H1 (cell line): ENCODE measurements around the gene SHMT1. TPM values are rescaled to one million over a fixed set of nuclear protein-coding genes. Genes with fewer than 3 reads are reported as not detected.

Experiments used
- ATF3 ChIP-seq: IDR thresholded peaks from 2 replicates; pipeline ENCODE4 v1.6.1; 2011; ENCODE audit warnings: low read depth, mild to moderate bottlenecking, low read length; ENCODE audit not compliant: insufficient read depth
- BCL11A ChIP-seq, 2 experiments: IDR thresholded peaks; one replicate each; pipeline ENCODE4 v1.6.1; 2011; ENCODE audit warnings: low read depth in 2 of 2, low read length in 2 of 2, mild to moderate bottlenecking in 2 of 2
- CBX5 ChIP-seq: fragments of 300-800, 300-1000 bp; sonication (generic); IDR thresholded peaks from 2 replicates; pipeline ENCODE4 v1.7.1; 2016; ENCODE audit warnings: antibody characterized with exemption, low read length, low read depth
- CHD1 ChIP-seq: IDR thresholded peaks from 2 replicates; pipeline ENCODE4 v1.6.1; 2012; ENCODE audit warnings: low read depth, low read length, improper control_type of control experiment
- CREB1 ChIP-seq: IDR thresholded peaks from 2 replicates; pipeline ENCODE4 v1.6.1; 2012; ENCODE audit warnings: inconsistent platforms
- JUN ChIP-seq: IDR thresholded peaks from 2 replicates; pipeline ENCODE4 v1.6.1; 2011; ENCODE audit warnings: low read depth, mild to moderate bottlenecking, improper control_type of control experiment, low read length
- POU5F1 ChIP-seq: IDR thresholded peaks from 2 replicates; pipeline ENCODE4 v1.6.1; 2011; ENCODE audit warnings: low read depth, mild to moderate bottlenecking, low read length, moderate library complexity
- RFX5 ChIP-seq: IDR thresholded peaks from 2 replicates; pipeline ENCODE4 v1.6.1; 2011; ENCODE audit warnings: low read depth, low read length, improper control_type of control experiment, borderline replicate concordance
- SP1 ChIP-seq: IDR thresholded peaks from 2 replicates; pipeline ENCODE4 v1.6.1; 2011; ENCODE audit warnings: low read depth, low read length
- YY1 ChIP-seq: IDR thresholded peaks from 2 replicates; pipeline ENCODE4 v1.6.1; 2011; ENCODE audit warnings: low read depth, mild to moderate bottlenecking, low read length
- polyA plus RNA-seq, 7 experiments: library from polyadenylated mRNA; depleted of rRNA in 3 of 7; stranded (reverse) in 5 of 7; unstranded in 2 of 7; fragments of >200 nt in 5 of 7; fragments of 200-250 nt in 2 of 7; gene quantifications; 1 replicate in 5 of 7; 2 replicates in 1 of 7; 4 replicates in 1 of 7; pipeline versions ENCODE4 v1.2.1 to v1.2.3, GENCODE V29; 2011 to 2013; ENCODE audit warnings: missing spikeins in 2 of 7, mixed read lengths in 2 of 7
- total RNA-seq: library from RNA; stranded (reverse); fragmentation: NEBNext Ultra II Directional; extraction: Animal tissue kit (Norgen Biotek cat#: 25700); gene quantifications from 2 replicates; pipeline ENCODE4 v1.2.1, GENCODE V29; 2021
- TF ChIP-seq, protein P1 (sequence below): fragments of 300-600 bp; sonication (generic); IDR thresholded peaks from 2 replicates; pipeline ENCODE4 v1.7.1; 2012; ENCODE audit warnings: low read length, moderate library complexity, mild to moderate bottlenecking, inconsistent platforms; ENCODE audit not compliant: insufficient replicate concordance
- TF ChIP-seq, protein P2 (sequence below): IDR thresholded peaks from 2 replicates; pipeline ENCODE4 v1.6.1; 2012; ENCODE audit warnings: inconsistent platforms

SHMT1 gene
- total and polyA plus RNA-seq, 2 of the 8 experiments (the other 6 are each of a cell fraction or from before 2014, with no cell fraction given) = 30.7 to 39.3 TPM

DNA sequence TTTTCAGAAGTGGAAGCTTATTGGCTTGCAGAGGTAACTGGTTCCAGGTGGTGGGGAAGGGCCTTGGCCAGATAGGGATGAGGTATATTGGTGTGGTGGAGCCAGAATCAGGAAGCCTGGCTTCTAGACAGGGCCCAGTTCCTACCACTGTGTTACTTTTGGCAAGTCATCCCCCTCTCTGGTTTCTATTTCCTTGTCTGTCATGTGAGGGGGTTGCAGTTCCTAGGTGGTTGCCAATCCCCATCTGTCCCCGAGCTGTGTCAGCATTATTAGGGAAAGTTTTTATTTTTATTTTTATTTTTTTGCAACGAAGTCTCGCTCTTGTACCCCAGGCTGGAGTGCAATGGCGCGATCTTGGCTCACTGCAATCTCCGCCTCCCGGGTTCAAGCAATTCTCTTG, 45.2 kb downstream of the SHMT1 start (continued):
- TF ChIP-seq, protein P1, sequence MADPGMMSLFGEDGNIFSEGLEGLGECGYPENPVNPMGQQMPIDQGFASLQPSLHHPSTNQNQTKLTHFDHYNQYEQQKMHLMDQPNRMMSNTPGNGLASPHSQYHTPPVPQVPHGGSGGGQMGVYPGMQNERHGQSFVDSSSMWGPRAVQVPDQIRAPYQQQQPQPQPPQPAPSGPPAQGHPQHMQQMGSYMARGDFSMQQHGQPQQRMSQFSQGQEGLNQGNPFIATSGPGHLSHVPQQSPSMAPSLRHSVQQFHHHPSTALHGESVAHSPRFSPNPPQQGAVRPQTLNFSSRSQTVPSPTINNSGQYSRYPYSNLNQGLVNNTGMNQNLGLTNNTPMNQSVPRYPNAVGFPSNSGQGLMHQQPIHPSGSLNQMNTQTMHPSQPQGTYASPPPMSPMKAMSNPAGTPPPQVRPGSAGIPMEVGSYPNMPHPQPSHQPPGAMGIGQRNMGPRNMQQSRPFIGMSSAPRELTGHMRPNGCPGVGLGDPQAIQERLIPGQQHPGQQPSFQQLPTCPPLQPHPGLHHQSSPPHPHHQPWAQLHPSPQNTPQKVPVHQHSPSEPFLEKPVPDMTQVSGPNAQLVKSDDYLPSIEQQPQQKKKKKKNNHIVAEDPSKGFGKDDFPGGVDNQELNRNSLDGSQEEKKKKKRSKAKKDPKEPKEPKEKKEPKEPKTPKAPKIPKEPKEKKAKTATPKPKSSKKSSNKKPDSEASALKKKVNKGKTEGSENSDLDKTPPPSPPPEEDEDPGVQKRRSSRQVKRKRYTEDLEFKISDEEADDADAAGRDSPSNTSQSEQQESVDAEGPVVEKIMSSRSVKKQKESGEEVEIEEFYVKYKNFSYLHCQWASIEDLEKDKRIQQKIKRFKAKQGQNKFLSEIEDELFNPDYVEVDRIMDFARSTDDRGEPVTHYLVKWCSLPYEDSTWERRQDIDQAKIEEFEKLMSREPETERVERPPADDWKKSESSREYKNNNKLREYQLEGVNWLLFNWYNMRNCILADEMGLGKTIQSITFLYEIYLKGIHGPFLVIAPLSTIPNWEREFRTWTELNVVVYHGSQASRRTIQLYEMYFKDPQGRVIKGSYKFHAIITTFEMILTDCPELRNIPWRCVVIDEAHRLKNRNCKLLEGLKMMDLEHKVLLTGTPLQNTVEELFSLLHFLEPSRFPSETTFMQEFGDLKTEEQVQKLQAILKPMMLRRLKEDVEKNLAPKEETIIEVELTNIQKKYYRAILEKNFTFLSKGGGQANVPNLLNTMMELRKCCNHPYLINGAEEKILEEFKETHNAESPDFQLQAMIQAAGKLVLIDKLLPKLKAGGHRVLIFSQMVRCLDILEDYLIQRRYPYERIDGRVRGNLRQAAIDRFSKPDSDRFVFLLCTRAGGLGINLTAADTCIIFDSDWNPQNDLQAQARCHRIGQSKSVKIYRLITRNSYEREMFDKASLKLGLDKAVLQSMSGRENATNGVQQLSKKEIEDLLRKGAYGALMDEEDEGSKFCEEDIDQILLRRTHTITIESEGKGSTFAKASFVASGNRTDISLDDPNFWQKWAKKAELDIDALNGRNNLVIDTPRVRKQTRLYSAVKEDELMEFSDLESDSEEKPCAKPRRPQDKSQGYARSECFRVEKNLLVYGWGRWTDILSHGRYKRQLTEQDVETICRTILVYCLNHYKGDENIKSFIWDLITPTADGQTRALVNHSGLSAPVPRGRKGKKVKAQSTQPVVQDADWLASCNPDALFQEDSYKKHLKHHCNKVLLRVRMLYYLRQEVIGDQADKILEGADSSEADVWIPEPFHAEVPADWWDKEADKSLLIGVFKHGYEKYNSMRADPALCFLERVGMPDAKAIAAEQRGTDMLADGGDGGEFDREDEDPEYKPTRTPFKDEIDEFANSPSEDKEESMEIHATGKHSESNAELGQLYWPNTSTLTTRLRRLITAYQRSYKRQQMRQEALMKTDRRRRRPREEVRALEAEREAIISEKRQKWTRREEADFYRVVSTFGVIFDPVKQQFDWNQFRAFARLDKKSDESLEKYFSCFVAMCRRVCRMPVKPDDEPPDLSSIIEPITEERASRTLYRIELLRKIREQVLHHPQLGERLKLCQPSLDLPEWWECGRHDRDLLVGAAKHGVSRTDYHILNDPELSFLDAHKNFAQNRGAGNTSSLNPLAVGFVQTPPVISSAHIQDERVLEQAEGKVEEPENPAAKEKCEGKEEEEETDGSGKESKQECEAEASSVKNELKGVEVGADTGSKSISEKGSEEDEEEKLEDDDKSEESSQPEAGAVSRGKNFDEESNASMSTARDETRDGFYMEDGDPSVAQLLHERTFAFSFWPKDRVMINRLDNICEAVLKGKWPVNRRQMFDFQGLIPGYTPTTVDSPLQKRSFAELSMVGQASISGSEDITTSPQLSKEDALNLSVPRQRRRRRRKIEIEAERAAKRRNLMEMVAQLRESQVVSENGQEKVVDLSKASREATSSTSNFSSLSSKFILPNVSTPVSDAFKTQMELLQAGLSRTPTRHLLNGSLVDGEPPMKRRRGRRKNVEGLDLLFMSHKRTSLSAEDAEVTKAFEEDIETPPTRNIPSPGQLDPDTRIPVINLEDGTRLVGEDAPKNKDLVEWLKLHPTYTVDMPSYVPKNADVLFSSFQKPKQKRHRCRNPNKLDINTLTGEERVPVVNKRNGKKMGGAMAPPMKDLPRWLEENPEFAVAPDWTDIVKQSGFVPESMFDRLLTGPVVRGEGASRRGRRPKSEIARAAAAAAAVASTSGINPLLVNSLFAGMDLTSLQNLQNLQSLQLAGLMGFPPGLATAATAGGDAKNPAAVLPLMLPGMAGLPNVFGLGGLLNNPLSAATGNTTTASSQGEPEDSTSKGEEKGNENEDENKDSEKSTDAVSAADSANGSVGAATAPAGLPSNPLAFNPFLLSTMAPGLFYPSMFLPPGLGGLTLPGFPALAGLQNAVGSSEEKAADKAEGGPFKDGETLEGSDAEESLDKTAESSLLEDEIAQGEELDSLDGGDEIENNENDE = no peak
- no peak for TF ChIP-seq BCL11A (IDR thresholded peaks at IDR 0.05; ENCODE audit: low read depth in 2 of 2, low read length in 2 of 2)
- TF ChIP-seq SP1 = no peak
- TF ChIP-seq POU5F1 = no peak
- TF ChIP-seq CBX5 = no peak
- TF ChIP-seq JUN = no peak
- no peak for TF ChIP-seq CREB1
- TF ChIP-seq YY1 = no peak
- TF ChIP-seq CHD1 = no peak
- no peak for TF ChIP-seq RFX5
- TF ChIP-seq, protein P2, sequence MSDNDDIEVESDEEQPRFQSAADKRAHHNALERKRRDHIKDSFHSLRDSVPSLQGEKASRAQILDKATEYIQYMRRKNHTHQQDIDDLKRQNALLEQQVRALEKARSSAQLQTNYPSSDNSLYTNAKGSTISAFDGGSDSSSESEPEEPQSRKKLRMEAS = no peak
- no peak for TF ChIP-seq ATF3
